Measurements from ENCODE around the gene RGS10.

The RGS10 gene

DNA sequence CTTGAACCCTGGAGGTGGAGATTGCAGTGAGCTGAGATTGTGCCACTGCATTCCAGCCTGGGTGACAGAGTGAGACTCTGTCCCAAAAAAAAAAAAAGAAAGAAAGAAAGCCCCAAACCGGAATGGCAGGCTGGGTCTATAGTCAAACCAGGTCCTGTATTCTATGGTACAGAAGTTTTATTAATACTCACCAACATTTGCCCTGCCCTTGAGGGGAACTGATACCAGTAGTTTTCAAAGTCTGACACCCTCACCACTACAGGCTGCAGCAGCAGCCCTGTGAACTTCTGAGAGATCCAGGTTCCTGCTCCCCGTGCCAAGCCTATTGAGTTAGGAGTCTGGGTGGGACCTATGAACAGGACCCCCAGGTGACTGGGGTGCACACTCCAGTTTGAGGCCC, 80.6 kb downstream of the RGS10 start:
- DNase-seq (ENCODE audit: low read depth): no peak
- TF ChIP-seq, protein P1, sequence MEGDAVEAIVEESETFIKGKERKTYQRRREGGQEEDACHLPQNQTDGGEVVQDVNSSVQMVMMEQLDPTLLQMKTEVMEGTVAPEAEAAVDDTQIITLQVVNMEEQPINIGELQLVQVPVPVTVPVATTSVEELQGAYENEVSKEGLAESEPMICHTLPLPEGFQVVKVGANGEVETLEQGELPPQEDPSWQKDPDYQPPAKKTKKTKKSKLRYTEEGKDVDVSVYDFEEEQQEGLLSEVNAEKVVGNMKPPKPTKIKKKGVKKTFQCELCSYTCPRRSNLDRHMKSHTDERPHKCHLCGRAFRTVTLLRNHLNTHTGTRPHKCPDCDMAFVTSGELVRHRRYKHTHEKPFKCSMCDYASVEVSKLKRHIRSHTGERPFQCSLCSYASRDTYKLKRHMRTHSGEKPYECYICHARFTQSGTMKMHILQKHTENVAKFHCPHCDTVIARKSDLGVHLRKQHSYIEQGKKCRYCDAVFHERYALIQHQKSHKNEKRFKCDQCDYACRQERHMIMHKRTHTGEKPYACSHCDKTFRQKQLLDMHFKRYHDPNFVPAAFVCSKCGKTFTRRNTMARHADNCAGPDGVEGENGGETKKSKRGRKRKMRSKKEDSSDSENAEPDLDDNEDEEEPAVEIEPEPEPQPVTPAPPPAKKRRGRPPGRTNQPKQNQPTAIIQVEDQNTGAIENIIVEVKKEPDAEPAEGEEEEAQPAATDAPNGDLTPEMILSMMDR (IDR thresholded peaks at IDR 0.05; ENCODE audit: low read depth, low read length, missing control alignments): no peak
- no peak overlapping the region for H3K4me3 ChIP-seq (ENCODE audit: low read depth, low read length)

- H3K4me3 ChIP-seq (ENCODE audit: low read depth, low read length): no peak overlapping the region
- no peak for DNase-seq (ENCODE audit: low read depth)
- TF ChIP-seq, protein P1 (IDR thresholded peaks at IDR 0.05; ENCODE audit: low read depth, low read length, missing control alignments): no peak
These were observed 81.1 kb downstream of the RGS10 start for GRCh38 chr10:119461380-119461779.

GRCh38 chr10:119460369-119461195, 81.9 kb downstream of the RGS10 start:
- TF ChIP-seq, protein P1 (IDR thresholded peaks at IDR 0.05; ENCODE audit: low read depth, low read length, missing control alignments): no peak
- H3K4me3 ChIP-seq (ENCODE audit: low read depth, low read length): no peak overlapping the region
- no peak for DNase-seq (ENCODE audit: low read depth)

GRCh38 chr10:119459681-119460340, 82.7 kb downstream of the RGS10 start:
- TF ChIP-seq, protein P1 (IDR thresholded peaks at IDR 0.05; ENCODE audit: low read depth, low read length, missing control alignments): no peak
- H3K4me3 ChIP-seq (ENCODE audit: low read depth, low read length): no peak overlapping the region
- no peak for DNase-seq (ENCODE audit: low read depth)

DNA sequence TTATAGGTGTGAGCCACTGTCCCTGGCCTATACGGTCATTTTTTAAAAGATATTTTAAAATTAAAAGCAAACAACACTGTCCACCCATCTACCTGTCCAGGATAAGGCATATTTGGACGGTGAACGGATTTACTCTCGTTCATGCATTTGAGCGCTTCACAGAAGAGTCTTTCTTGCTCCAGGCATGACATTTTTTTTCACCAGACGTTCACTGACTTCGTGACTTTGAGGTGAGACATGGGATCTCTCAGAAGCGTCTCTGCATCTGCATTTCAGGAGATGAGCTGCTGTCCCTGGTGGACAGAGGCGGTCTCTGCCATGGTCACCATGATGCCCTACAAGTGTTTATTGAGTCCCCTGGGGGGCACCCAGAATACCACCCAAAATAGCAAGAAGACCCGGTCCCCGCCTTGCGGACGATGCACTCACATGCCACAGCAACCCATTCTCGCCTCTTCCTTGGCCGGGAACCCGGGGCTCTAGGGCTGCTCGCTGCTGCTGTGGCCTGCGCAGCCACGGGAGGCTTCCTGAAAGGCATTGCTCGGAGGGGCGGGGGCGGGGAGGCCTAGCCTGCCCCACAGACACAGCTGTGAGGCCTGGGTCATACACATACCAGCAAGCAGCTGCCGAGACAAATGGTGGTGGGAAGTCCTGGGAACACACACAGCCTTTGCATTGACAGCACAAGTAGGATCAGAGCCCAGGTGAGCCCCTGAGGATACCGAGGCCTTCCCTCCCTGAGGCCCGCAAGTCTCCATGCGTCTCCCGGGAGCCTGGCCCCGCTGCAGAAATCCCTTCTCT, 84.4 kb downstream of the RGS10 start:
- TF ChIP-seq, protein P1 (IDR thresholded peaks at IDR 0.05; ENCODE audit: low read depth, low read length, missing control alignments): no peak
- DNase-seq (ENCODE audit: low read depth): no peak
- no peak overlapping the region for H3K4me3 ChIP-seq (ENCODE audit: low read depth, low read length)

DNA sequence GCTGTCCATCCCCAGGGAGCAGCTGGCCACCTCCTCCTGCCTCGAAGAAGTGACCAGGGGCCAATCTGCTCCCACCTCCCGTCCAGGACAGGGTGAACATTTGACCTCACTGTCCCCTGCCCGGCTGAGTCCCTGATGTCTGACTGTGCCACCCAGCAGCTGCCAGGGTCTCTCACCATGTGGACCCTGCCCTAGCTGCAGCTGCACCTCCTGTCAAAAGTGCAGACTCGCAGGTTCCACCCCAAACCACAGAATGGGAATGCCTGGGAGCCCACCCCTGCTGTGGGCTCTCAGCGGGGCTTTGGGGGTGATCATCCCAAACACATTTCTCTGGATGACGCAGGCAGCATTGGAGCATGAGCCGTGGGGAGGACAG, 86.1 kb downstream of the RGS10 start:
- H3K4me3 ChIP-seq (ENCODE audit: low read depth, low read length): no peak overlapping the region
- no peak for DNase-seq (ENCODE audit: low read depth)
- TF ChIP-seq, protein P1 (IDR thresholded peaks at IDR 0.05; ENCODE audit: low read depth, low read length, missing control alignments): no peak
